Thyroid gland (tissue), 4 donors: ENCODE results near the gene UBAC1. TPM values are rescaled to one million over a fixed set of nuclear protein-coding genes. Genes with fewer than 3 reads are reported as not detected.

Experiments used
- DNase-seq, 2 donors: peaks; one replicate each; pipeline ENCODE4 v3.0.0-alpha.2; 2019
- H3K27ac ChIP-seq, 3 donors: fragments of 200-600 bp; sonication (generic); 1 replicate in 2 of 3; 2 replicates in 1 of 3; pipeline ENCODE4 v1.5.1; 2016 to 2019; ENCODE audit warnings: mild to moderate bottlenecking in 1 of 3, moderate library complexity in 1 of 3
- H3K27me3 ChIP-seq: fragments of 200-600 bp; sonication (generic); one replicate; pipeline ENCODE4 v1.5.1; 2019
- H3K36me3 ChIP-seq, 2 donors: fragments of 200-600 bp; sonication (generic); one replicate each; pipeline ENCODE4 v1.5.1; 2016 to 2019
- H3K4me1 ChIP-seq, 2 donors: fragments of 200-600 bp; sonication (generic); one replicate each; pipeline ENCODE4 v1.5.1; 2017 to 2019
- H3K4me3 ChIP-seq, 3 donors: fragments of 200-600 bp; sonication (generic); replicated peaks in 1 of 3; 1 replicate in 2 of 3; 2 replicates in 1 of 3; pipeline ENCODE4 v1.5.1; 2016; ENCODE audit warnings: mild to moderate bottlenecking in 1 of 3
- H3K9me3 ChIP-seq: fragments of 200-600 bp; sonication (generic); one replicate; pipeline ENCODE4 v1.5.1; 2017
- CTCF ChIP-seq, 6 experiments: fragments of 200-600 bp in 3 of 6; fragments of 450-650 bp in 3 of 6; sonication (generic) in 3 of 6; IDR thresholded peaks; one replicate each; pipeline ENCODE4 v1.5.1; 2016 to 2019; ENCODE audit warnings: antibody characterized with exemption in 6 of 6, mild to moderate bottlenecking in 2 of 6, inconsistent platforms in 1 of 6, moderate library complexity in 1 of 6
- POLR2A ChIP-seq, 2 donors: fragments of 450-650 bp; IDR thresholded peaks; one replicate each; pipeline ENCODE4 v1.6.1; 2017; ENCODE audit warnings: antibody characterized with exemption in 2 of 2, mild to moderate bottlenecking in 2 of 2, moderate library complexity in 1 of 2
- WGBS, 2 donors: methylation state at CpG; one replicate each; pipeline ENCODE4 v1.1.5; 2017; 5-methylcytosine and 5-hydroxymethylcytosine counted together
- intact Hi-C: fragments of 100-400 bp; cut with DNase I; formaldehyde crosslinking; loops from one replicate; pipeline ENCODE4 v1.15.1; 2023
- total RNA-seq, 4 donors: library from RNA; depleted of rRNA; stranded (reverse); fragments of >200 nt; gene quantifications; one replicate each; pipeline ENCODE4 v1.2.3, GENCODE V29; 2016

The UBAC1 gene
- total RNA-seq, 4 donors from 2014 or later = 37.9 to 56.2 (median 44.2) TPM

- Histone ChIP-seq H3K36me3 (no peaks in the 10 kb centered on the region), H3K9me3 (no peaks in the 10 kb centered on the region), H3K27me3 (no peaks in the 10 kb centered on the region), H3K4me1 (peaks cover 10 to 25% of the 10 kb centered on the region in 2 donors), H3K27ac (no peak overlapping the region), H3K4me3 (no peak overlapping the region)
- no peak for TF ChIP-seq POLR2A (IDR thresholded peaks at IDR 0.05)
- TF ChIP-seq CTCF (IDR thresholded peaks at IDR 0.05) = no peak
- intact Hi-C loops = no loop called here
- DNase-seq = no peak
- 85% methylated on average over 12 to 17 of the region's 17 CpGs for WGBS, 2 donors
These were observed 27.3 kb upstream of the UBAC1 start for GRCh38 chr9:135988493-135988892.

GRCh38 chr9:135987838-135988404, 26.7 kb upstream of the UBAC1 start:
- H3K27me3 ChIP-seq = no peaks in the 10 kb centered on the region
- WGBS, 2 donors = 63 to 88% methylated on average over 1 to 10 of the region's 16 CpGs
- no peaks in the 10 kb centered on the region for H3K36me3 ChIP-seq
- no peak overlapping the region for H3K4me3 ChIP-seq
- H3K9me3 ChIP-seq = no peaks in the 10 kb centered on the region
- H3K27ac ChIP-seq = no peak overlapping the region
- peaks cover 5 to 19% of the 10 kb centered on the region in 2 donors for H3K4me1 ChIP-seq
- no peak for DNase-seq
- intact Hi-C loops = no loop called here
- TF ChIP-seq POLR2A (IDR thresholded peaks at IDR 0.05) = no peak
- no peak for TF ChIP-seq CTCF (IDR thresholded peaks at IDR 0.05)

GRCh38 chr9:135986605-135987004, 25.4 kb upstream of the UBAC1 start:
- Histone ChIP-seq H3K4me3 (no peak overlapping the region), H3K4me1 (peaks cover 0 to 11% of the 10 kb centered on the region in 2 donors), H3K36me3 (no peaks in the 10 kb centered on the region), H3K27ac (no peak overlapping the region), H3K9me3 (no peaks in the 10 kb centered on the region), H3K27me3 (no peaks in the 10 kb centered on the region)
- 86% methylated on average over 4 to 10 of the region's 15 CpGs for WGBS, 2 donors
- DNase-seq = no peak
- TF ChIP-seq CTCF (IDR thresholded peaks at IDR 0.05) (no peak), POLR2A (IDR thresholded peaks at IDR 0.05) (no peak)
- intact Hi-C loops = no loop called here

GRCh38 chr9:135985889-135986288, 24.7 kb upstream of the UBAC1 start:
- no peak overlapping the region for H3K4me3 ChIP-seq
- WGBS, 2 donors = 55 to 73% methylated on average over 3 to 16 of the region's 21 CpGs
- H3K36me3 ChIP-seq = no peaks in the 10 kb centered on the region
- no peak overlapping the region for H3K27ac ChIP-seq
- no peaks in the 10 kb centered on the region for H3K27me3 ChIP-seq
- H3K4me1 ChIP-seq = peaks cover 0 to 7% of the 10 kb centered on the region in 2 donors
- DNase-seq = no peak
- no peak for TF ChIP-seq POLR2A (IDR thresholded peaks at IDR 0.05)
- no peak for TF ChIP-seq CTCF (IDR thresholded peaks at IDR 0.05)
- no peaks in the 10 kb centered on the region for H3K9me3 ChIP-seq
- intact Hi-C loops = no loop called here

GRCh38 chr9:135985459-135985774, 24.2 kb upstream of the UBAC1 start:
- Histone ChIP-seq H3K4me3 (no peak overlapping the region), H3K27me3 (no peaks in the 10 kb centered on the region), H3K4me1 (peaks cover 0 to 5% of the 10 kb centered on the region in 2 donors), H3K9me3 (no peaks in the 10 kb centered on the region), H3K36me3 (no peaks in the 10 kb centered on the region), H3K27ac (no peak overlapping the region)
- no peak for DNase-seq
- intact Hi-C loops = no loop called here
- 86 to 94% methylated on average over 14 of the region's 14 CpGs for WGBS, 2 donors
- TF ChIP-seq POLR2A (IDR thresholded peaks at IDR 0.05) (no peak), CTCF (IDR thresholded peaks at IDR 0.05) (no peak)
